HG03521 (cell line): ENCODE data around the gene KIFAP3.
"Not testable (repeated sequence)": the region's sequence is repeated elsewhere in the genome, so short reads cannot be mapped to it uniquely, and the experiment has no call there.

ENCODE experiments used
- ATAC-seq: cut with Tn5 transposase; IDR thresholded peaks from one replicate; pipeline ENCODE4 v1.9.1; 2021; ENCODE audit warnings: mild to moderate bottlenecking, moderate library complexity; ENCODE audit not compliant: unreplicated experiment

KIFAP3 gene

GRCh38 chr1:170064821-170065220 is 9.7 kb downstream of the KIFAP3 start:
- no peak for ATAC-seq

GRCh38 chr1:170063109-170063826 is 11.2 kb downstream of the KIFAP3 start:
- no peak for ATAC-seq

- not testable (repeated sequence) for ATAC-seq
Observed at GRCh38 chr1:170061676-170062075, 12.8 kb downstream of the KIFAP3 start.

GRCh38 chr1:170060015-170060520 is 14.4 kb downstream of the KIFAP3 start:
- not testable (repeated sequence) for ATAC-seq

- no peak for ATAC-seq
Observed at GRCh38 chr1:170049176-170049800, 25.2 kb downstream of the KIFAP3 start.

- ATAC-seq, result no peak
Observed at GRCh38 chr1:170048515-170048914, 26.0 kb downstream of the KIFAP3 start.

- no peak for ATAC-seq
Observed at GRCh38 chr1:170044187-170044586, 30.3 kb downstream of the KIFAP3 start.

GRCh38 chr1:170041423-170042192 is 32.9 kb downstream of the KIFAP3 start:
- no peak for ATAC-seq

GRCh38 chr1:170032531-170033280 is 41.8 kb downstream of the KIFAP3 start:
- ATAC-seq, result no peak

- ATAC-seq, result no peak
Observed at GRCh38 chr1:170030212-170030611, 44.3 kb downstream of the KIFAP3 start.

GRCh38 chr1:170027760-170028159 is 46.7 kb downstream of the KIFAP3 start:
- ATAC-seq, result no peak

GRCh38 chr1:170020859-170021258 is 53.6 kb downstream of the KIFAP3 start:
- ATAC-seq, result no peak

GRCh38 chr1:170017478-170017877 is 57.0 kb downstream of the KIFAP3 start:
- ATAC-seq, result no peak

GRCh38 chr1:170012920-170013319 is 61.6 kb downstream of the KIFAP3 start:
- no peak for ATAC-seq

GRCh38 chr1:170010443-170010842 is 64.1 kb downstream of the KIFAP3 start:
- no peak for ATAC-seq

GRCh38 chr1:170009551-170009950 is 64.9 kb downstream of the KIFAP3 start:
- ATAC-seq, result no peak

- ATAC-seq, result not testable (repeated sequence)
Observed at GRCh38 chr1:170008745-170009144, 65.8 kb downstream of the KIFAP3 start.

GRCh38 chr1:170003270-170003835 is 71.1 kb downstream of the KIFAP3 start:
- not testable (repeated sequence) for ATAC-seq

GRCh38 chr1:170001266-170001665 is 73.2 kb downstream of the KIFAP3 start:
- ATAC-seq, result no peak

- no peak for ATAC-seq
Observed at GRCh38 chr1:169999761-170000160, 74.7 kb downstream of the KIFAP3 start.
